HG03159 (cell line): ENCODE measurements around the gene UBE2G2.

Experiments
- ATAC-seq: cut with Tn5 transposase; IDR thresholded peaks from one replicate; pipeline ENCODE4 v1.9.1; 2021; ENCODE audit warnings: mild to moderate bottlenecking, moderate library complexity; ENCODE audit not compliant: unreplicated experiment

The UBE2G2 gene

GRCh38 chr21:44792702-44793591, 8.7 kb downstream of the UBE2G2 start:
- no peak for ATAC-seq

DNA sequence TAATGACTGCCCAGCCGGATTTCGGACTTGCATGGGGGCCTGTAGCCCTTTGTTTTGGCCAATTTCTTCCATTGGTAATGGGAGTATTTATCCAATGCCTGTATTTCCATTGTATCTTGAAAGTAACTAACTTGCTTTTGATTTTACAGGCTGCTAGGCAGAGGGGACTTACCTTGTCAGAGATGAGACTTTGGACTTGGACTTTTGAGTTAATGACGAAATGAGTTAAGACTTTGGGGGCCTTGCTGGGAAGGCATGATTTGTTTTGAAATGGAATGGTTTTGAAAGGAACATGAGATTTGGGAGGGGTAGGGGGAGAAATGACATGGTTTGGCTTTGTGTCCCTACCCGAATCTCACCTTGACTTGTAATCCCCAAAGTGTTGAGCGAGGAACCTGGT, 9.6 kb downstream of the UBE2G2 start:
- no peak for ATAC-seq

DNA sequence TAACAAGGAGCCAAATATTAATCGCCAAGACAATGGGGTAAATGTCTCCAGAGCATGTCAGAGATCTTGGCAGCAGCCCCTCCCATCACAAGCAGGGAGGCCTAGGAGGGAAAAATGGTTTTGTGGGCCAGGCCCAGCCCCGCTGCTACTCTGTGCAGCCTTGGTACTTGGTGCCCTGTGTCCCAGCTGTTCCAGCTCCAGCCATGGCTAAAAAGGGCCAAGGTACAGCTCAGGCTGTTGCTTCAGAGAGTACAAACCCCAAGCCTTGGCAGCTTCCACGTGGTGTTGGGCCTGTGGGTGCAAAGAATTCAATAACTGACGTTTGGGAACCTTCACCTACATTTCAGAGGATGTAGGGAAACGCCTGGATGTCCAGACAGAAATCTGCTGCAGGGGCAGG, 10.4 kb downstream of the UBE2G2 start:
- no peak for ATAC-seq

GRCh38 chr21:44790368-44790767, 11.3 kb downstream of the UBE2G2 start:
- ATAC-seq, result no peak

GRCh38 chr21:44789880-44790279, 11.7 kb downstream of the UBE2G2 start:
- ATAC-seq, result no peak

DNA sequence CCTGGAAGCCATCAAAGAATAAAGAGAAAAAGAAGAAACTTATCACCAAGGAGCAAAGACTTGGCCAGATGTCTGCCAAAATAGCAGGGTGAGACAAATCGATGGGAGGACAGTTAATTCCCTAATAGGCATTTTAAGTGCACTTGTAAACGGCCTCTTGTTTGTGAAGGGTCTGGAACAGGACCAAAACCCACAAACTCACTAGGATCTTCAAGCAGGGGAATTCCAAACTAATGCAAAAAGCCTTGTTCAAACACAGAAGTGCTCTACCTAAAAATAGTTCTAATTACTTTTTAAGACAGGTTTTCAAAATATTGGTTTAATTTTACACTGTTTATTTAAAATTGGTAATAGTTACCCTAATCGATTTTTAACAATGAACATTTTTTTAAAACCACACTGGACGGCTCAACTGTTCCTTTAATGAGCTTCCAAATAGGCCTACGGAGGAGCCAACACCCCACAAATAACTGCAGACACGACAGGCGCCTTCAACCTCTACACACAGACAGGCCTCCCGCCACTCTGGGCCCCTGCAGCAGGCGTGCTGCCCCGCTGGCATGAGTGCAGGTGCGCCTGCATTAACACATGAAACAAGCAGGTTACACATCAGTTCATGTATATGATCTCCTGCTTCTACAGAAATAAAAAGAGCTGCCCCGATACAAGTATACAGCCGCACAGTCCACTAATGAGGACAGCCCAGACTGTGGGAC, 15.8 kb downstream of the UBE2G2 start:
- no peak for ATAC-seq

DNA sequence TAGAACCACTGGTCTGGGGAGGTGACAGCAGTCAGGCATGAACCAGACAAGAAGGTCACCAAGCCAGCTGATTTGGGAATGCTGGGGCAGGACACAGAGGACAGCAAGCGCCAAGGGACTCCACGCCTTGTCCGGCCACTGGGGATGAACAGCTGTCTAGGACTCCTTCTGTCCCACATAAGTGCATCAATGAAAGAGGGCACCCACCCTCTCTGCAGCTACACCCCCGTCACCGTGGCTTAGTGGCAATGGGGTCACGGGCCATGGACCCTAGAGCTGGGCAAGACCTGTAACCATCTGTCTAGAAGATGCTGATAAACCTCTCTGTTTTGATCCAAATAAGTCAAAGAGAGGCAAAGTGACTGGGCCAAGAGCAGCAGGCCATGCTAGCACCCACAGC, 16.8 kb downstream of the UBE2G2 start:
- no peak for ATAC-seq

- ATAC-seq, result no peak
Observed at GRCh38 chr21:44783020-44783696, 18.5 kb downstream of the UBE2G2 start.

DNA sequence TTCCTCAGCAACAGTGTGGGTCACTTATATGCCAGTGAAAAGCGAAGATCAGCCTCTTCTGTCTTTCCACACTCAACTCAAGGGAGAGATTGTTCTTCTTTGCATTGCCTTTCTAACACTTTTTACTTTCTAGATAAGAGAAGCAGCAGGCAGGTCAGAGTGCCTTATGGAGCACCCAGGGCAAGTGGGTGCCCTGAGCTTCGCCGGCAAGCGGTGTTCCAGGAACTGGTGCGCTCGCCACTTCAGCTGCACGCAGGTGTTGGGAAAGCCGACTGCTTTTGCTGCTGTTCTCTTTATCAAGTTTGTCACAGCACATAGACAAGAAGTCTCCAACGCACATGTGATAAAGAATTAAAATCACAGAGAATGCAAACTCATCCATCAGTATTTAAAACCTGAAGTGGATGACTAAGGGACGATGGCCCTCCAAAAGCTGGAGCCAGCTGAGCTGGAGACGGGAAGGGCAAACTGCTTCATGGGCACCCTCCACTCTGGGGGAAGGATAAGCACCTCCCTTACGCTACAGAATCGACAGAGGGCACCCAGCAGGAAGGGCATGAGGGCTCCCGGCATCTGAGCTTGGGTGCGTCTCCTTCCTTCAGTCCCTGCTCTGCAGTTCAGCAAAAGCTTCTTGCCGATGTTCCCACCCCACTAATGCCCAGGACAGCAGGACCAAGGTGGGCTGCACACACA, 20.7 kb downstream of the UBE2G2 start:
- ATAC-seq, result no peak

DNA sequence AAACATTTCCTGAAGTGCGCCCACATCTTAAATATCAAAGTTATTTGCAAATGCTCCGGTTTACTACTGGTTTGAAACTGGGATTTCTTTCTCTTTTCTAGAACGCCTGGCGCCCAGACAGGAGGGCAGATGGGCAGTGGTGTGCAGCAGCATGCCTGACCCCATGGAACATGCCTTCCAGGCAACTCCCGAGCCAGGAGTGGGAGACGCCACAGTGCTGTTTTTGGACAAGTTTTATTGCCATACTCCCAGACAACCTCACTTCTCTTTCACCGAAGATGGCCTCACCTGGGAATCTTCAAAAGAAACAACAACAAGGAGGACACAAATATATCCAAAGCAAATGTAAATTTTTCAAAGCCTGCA, 21.5 kb downstream of the UBE2G2 start:
- no peak for ATAC-seq

- no peak for ATAC-seq
Observed at GRCh38 chr21:44779417-44780136, 22.0 kb downstream of the UBE2G2 start.

- no peak for ATAC-seq
Observed at GRCh38 chr21:44778983-44779382, 22.6 kb downstream of the UBE2G2 start.

GRCh38 chr21:44778499-44778911, 23.1 kb downstream of the UBE2G2 start:
- no peak for ATAC-seq

- no peak for ATAC-seq
Observed at GRCh38 chr21:44778094-44778493, 23.5 kb downstream of the UBE2G2 start.

GRCh38 chr21:44774972-44775371, 26.6 kb downstream of the UBE2G2 start:
- ATAC-seq, result no peak

GRCh38 chr21:44773291-44773932, 28.2 kb downstream of the UBE2G2 start:
- no peak for ATAC-seq

DNA sequence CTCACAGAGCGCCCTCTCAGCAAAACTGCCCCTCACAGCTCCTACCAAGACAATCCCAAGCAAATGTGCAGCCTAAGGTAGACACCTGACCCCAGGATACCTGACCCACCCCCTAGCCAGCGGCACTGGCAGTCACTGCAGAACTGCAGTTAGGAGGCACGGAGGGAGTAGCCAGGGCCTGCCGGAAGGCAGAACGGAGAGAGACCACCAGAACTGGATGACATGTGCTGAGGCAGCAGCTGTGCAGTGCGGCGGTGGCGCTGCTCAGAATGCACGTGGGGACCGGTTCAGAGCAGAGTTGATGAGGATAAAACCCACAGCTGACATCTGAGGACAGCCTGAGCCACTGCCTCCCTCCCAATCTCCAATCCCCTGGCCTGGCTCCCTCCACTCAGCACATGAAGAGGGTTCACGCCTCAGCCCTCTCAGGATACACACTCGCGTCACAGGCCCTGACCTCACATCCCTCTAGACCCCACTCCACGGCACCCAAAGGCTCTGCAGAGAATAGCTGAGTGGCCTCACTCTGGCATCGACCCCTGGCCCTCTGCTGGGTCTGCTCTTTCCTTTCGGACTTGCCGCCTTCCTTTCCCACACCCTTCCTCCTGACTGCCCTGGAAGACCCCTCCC, 29.6 kb downstream of the UBE2G2 start:
- ATAC-seq, result no peak

GRCh38 chr21:44767834-44768831, 33.5 kb downstream of the UBE2G2 start:
- no peak for ATAC-seq
